ENCODE data around the gene POLA1.

DNA sequence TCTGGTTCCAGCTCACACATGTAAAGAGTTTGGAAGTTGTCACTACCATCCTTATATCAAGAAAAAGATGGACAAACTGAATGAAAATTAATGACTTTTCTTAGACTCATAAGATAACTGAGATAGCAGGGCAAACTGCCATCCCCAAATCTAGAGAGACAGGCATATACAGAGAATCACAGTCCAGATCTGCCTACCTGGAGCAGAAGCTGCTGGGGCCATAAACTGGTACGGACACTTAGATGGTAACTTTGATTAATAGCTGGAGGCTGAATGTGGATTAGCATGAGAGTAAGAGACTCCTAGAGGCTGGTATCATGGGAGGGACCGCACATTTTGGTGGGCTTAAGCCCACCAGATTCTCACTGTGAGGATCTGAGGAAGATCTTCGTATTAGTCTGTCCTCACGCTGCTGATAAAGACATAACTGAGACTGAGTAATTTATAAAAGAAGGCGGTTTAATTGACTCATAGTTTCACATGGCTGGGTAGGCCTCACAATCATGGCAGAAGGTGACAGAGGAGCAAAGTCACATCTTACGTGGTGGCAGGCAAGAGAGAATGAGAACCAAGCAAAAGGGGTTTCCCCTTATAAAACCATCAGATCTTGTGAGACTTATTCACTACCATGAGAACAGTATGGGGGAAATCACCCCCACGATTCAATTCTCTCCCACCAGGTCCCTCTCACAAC, 10.8 kb upstream of the POLA1 start:
- TF ChIP-seq, protein P1, sequence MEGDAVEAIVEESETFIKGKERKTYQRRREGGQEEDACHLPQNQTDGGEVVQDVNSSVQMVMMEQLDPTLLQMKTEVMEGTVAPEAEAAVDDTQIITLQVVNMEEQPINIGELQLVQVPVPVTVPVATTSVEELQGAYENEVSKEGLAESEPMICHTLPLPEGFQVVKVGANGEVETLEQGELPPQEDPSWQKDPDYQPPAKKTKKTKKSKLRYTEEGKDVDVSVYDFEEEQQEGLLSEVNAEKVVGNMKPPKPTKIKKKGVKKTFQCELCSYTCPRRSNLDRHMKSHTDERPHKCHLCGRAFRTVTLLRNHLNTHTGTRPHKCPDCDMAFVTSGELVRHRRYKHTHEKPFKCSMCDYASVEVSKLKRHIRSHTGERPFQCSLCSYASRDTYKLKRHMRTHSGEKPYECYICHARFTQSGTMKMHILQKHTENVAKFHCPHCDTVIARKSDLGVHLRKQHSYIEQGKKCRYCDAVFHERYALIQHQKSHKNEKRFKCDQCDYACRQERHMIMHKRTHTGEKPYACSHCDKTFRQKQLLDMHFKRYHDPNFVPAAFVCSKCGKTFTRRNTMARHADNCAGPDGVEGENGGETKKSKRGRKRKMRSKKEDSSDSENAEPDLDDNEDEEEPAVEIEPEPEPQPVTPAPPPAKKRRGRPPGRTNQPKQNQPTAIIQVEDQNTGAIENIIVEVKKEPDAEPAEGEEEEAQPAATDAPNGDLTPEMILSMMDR (IDR thresholded peaks at IDR 0.05; ENCODE audit: low read length), result no peak
- TF ChIP-seq EZH2phosphoT487 (IDR thresholded peaks at IDR 0.05; ENCODE audit: low read length), result no peak

Measured in MM.1S (cell line).